Gastroesophageal sphincter (tissue), 4 donors: ENCODE data around the gene CFAP119. TPM values are rescaled to one million over a fixed set of nuclear protein-coding genes. Genes with fewer than 3 reads are reported as not detected.

Experiments used
- ATAC-seq: fragments of 150-250 bp; one replicate; pipeline ENCODE4 v1.9.1; 2016; ENCODE audit warnings: mild to moderate bottlenecking, moderate library complexity
- H3K27ac ChIP-seq, 4 donors: fragments of 200-600 bp; sonication (generic) in 3 of 4; 1 replicate in 3 of 4; 2 replicates in 1 of 4; pipeline ENCODE4 v1.5.1; 2016 to 2019
- H3K27me3 ChIP-seq: fragments of 200-600 bp; sonication (generic); one replicate; pipeline ENCODE4 v1.5.1; 2019
- H3K36me3 ChIP-seq, 2 donors: fragments of 200-600 bp; sonication (generic); one replicate each; pipeline ENCODE4 v1.5.1; 2019; ENCODE audit warnings: control low read depth in 1 of 2
- H3K4me1 ChIP-seq, 3 donors: fragments of 200-600 bp; sonication (generic); 1 replicate in 2 of 3; 2 replicates in 1 of 3; pipeline ENCODE4 v1.5.1; 2016 to 2019; ENCODE audit warnings: control low read depth in 2 of 3
- H3K4me3 ChIP-seq, 2 donors: fragments of 200-600 bp; sonication (generic); one replicate each; pipeline ENCODE4 v1.5.1; 2019; ENCODE audit warnings: mild to moderate bottlenecking in 1 of 2, moderate library complexity in 1 of 2
- H3K9me3 ChIP-seq, 3 donors: fragments of 200-600 bp; sonication (generic); one replicate each; pipeline ENCODE4 v1.5.1; 2017 to 2019; ENCODE audit warnings: control low read depth in 2 of 3
- CTCF ChIP-seq, 4 experiments: fragments of 200-600 bp in 2 of 4; fragments of 450-650 bp in 2 of 4; sonication (generic) in 1 of 4; IDR thresholded peaks; one replicate each; pipeline ENCODE4 v1.5.1; 2017 to 2019; ENCODE audit warnings: antibody characterized with exemption in 4 of 4, mild to moderate bottlenecking in 2 of 4, moderate library complexity in 2 of 4
- EP300 ChIP-seq: sonication (generic); formaldehyde crosslinking; IDR thresholded peaks from one replicate; pipeline ENCODE4 v1.6.1; 2017; ENCODE audit warnings: antibody characterized with exemption, mild to moderate bottlenecking
- POLR2A ChIP-seq, 2 donors: fragments of 450-650 bp; IDR thresholded peaks; one replicate each; pipeline ENCODE4 v1.6.1; 2017; ENCODE audit warnings: antibody characterized with exemption in 2 of 2, mild to moderate bottlenecking in 2 of 2, moderate library complexity in 1 of 2
- POLR2AphosphoS5 ChIP-seq: sonication (generic); formaldehyde crosslinking; IDR thresholded peaks from one replicate; pipeline ENCODE4 v1.6.1; 2017; ENCODE audit warnings: antibody characterized with exemption
- WGBS, 2 donors: methylation state at CpG; one replicate each; pipeline ENCODE4 v1.1.5; 2018; ENCODE audit warnings: low coverage in 1 of 2; 5-methylcytosine and 5-hydroxymethylcytosine counted together
- total RNA-seq, 4 donors: library from RNA; depleted of rRNA; stranded (reverse); fragments of >200 nt; gene quantifications; one replicate each; pipeline ENCODE4 v1.1.0, GENCODE V29; 2016

CFAP119 gene
- total RNA-seq, 4 donors from 2014 or later: 1.3 to 1.9 TPM; not detected in 2

- Histone ChIP-seq H3K4me3 (no peak overlapping the region), H3K27me3 (no peaks in the 10 kb centered on the region), H3K36me3 (peaks cover 0 to 89% of the 10 kb centered on the region in 2 donors), H3K9me3 (no peaks in the 10 kb centered on the region), H3K27ac (no peak overlapping the region), H3K4me1 (peaks cover 5 to 26% (median 12%) of the 10 kb centered on the region in 3 donors)
- WGBS, 2 donors: 68 to 78% methylated on average over 4 of the region's 4 CpGs
- TF ChIP-seq POLR2AphosphoS5: no peak
- TF ChIP-seq POLR2A (IDR thresholded peaks at IDR 0.05): no peak
- TF ChIP-seq CTCF (IDR thresholded peaks at IDR 0.05): no peak
- TF ChIP-seq EP300: no peak
- no peak for ATAC-seq
Observed at GRCh38 chr16:30766933-30767284, 5.0 kb upstream of the CFAP119 start.

- Histone ChIP-seq H3K27ac (no peak overlapping the region), H3K36me3 (peaks cover 0 to 84% of the 10 kb centered on the region in 2 donors), H3K4me1 (peaks cover 5 to 29% (median 14%) of the 10 kb centered on the region in 3 donors), H3K9me3 (no peaks in the 10 kb centered on the region), H3K4me3 (no peak overlapping the region), H3K27me3 (no peaks in the 10 kb centered on the region)
- no peak for TF ChIP-seq POLR2AphosphoS5
- no peak for TF ChIP-seq EP300
- no peak for TF ChIP-seq CTCF (IDR thresholded peaks at IDR 0.05)
- TF ChIP-seq POLR2A (IDR thresholded peaks at IDR 0.05): no peak
- 65 to 75% methylated on average over 4 to 9 of the region's 29 CpGs for WGBS, 2 donors
- no peak for ATAC-seq
Observed at GRCh38 chr16:30766206-30766932, 4.5 kb upstream of the CFAP119 start.

- WGBS, 2 donors: 100% methylated on average over 2 of the region's 12 CpGs
- TF ChIP-seq EP300 (no peak), POLR2AphosphoS5 (no peak), CTCF (IDR thresholded peaks at IDR 0.05) (no peak), POLR2A (IDR thresholded peaks at IDR 0.05) (no peak)
- Histone ChIP-seq H3K4me3 (no peak overlapping the region), H3K27me3 (no peaks in the 10 kb centered on the region), H3K4me1 (peaks cover 5 to 40% (median 21%) of the 10 kb centered on the region in 3 donors), H3K9me3 (no peaks in the 10 kb centered on the region), H3K27ac (no peak overlapping the region), H3K36me3 (peaks cover 0 to 69% of the 10 kb centered on the region in 2 donors)
- ATAC-seq: no peak
Observed at GRCh38 chr16:30764816-30765465, 3.1 kb upstream of the CFAP119 start.

- H3K27ac ChIP-seq: no peak overlapping the region
- no peaks in the 10 kb centered on the region for H3K27me3 ChIP-seq
- ATAC-seq: no peak
- no peaks in the 10 kb centered on the region for H3K9me3 ChIP-seq
- 71 to 100% methylated on average over 1 of the region's 11 CpGs for WGBS, 2 donors
- H3K4me3 ChIP-seq: no peak overlapping the region
- H3K4me1 ChIP-seq: peaks cover 5 to 40% (median 21%) of the 10 kb centered on the region in 3 donors
- no peak for TF ChIP-seq POLR2AphosphoS5
- TF ChIP-seq EP300: no peak
- peaks cover 0 to 61% of the 10 kb centered on the region in 2 donors for H3K36me3 ChIP-seq
Observed at GRCh38 chr16:30764086-30764485, 2.2 kb upstream of the CFAP119 start.

- no peaks in the 10 kb centered on the region for H3K27me3 ChIP-seq
- H3K9me3 ChIP-seq: no peaks in the 10 kb centered on the region
- peaks cover 0 to 61% of the 10 kb centered on the region in 2 donors for H3K36me3 ChIP-seq
- H3K27ac ChIP-seq: peak overlapping the region in 3 of 4 donors; percentile 87 to 92 (median 92)
- 43 to 72% methylated on average over 1 to 3 of the region's 15 CpGs for WGBS, 2 donors
- no peak for ATAC-seq
- peaks cover 5 to 40% (median 21%) of the 10 kb centered on the region in 3 donors for H3K4me1 ChIP-seq
- TF ChIP-seq CTCF (IDR thresholded peaks at IDR 0.05) (no peak), EP300 (no peak), POLR2AphosphoS5 (no peak), POLR2A (IDR thresholded peaks at IDR 0.05) (no peak)
- H3K4me3 ChIP-seq: peak overlapping the region; percentile 68 to 79
Observed at GRCh38 chr16:30762991-30763725, 1.3 kb upstream of the CFAP119 start.
